HepG2 (cell line): ENCODE results near the gene TREX2.

ENCODE experiments used
- FOXP1 ChIP-seq, 2 experiments: fragments of 450-650 bp in 1 of 2; IDR thresholded peaks; 2 replicates each; pipeline ENCODE4 v1.6.1; 2017 to 2018; ENCODE audit warnings: antibody characterized with exemption in 1 of 2
- GTF2F1 ChIP-seq: fragments of 150-350 bp; IDR thresholded peaks from 2 replicates; pipeline ENCODE4 v1.6.1; 2014; ENCODE audit warnings: low read length
- HNRNPUL1 ChIP-seq: fragments of 200-400 bp; formaldehyde crosslinking; IDR thresholded peaks from 2 replicates; pipeline ENCODE4 v1.6.1; 2017; ENCODE audit warnings: low read depth, mild to moderate bottlenecking, low read length, moderate library complexity
- JUN ChIP-seq: sonication (generic); formaldehyde crosslinking; IDR thresholded peaks from 2 replicates; pipeline ENCODE4 v1.4.0; 2020; ENCODE audit warnings: mild to moderate bottlenecking, missing genetic modification reagents
- POLR2AphosphoS5 ChIP-seq: IDR thresholded peaks from 2 replicates; pipeline ENCODE4 v1.6.1; 2012; ENCODE audit warnings: low read depth, low read length
- RBM39 ChIP-seq: fragments of 200-400 bp; formaldehyde crosslinking; IDR thresholded peaks from one replicate; pipeline ENCODE4 v1.6.1; 2018; ENCODE audit warnings: antibody characterized with exemption, mild to moderate bottlenecking, low read depth, low read length; ENCODE audit not compliant: poor library complexity, severe bottlenecking
- REXO4 ChIP-seq: sonication (generic); formaldehyde crosslinking; IDR thresholded peaks from 2 replicates; pipeline ENCODE4 v1.8.0; 2022; ENCODE audit warnings: missing genetic modification reagents, mild to moderate bottlenecking, borderline replicate concordance
- TAF1 ChIP-seq: sonication (generic); formaldehyde crosslinking; IDR thresholded peaks from 2 replicates; pipeline ENCODE4 v1.4.0; 2020; ENCODE audit warnings: missing genetic modification reagents
- ZNF564 ChIP-seq: sonication (generic); formaldehyde crosslinking; IDR thresholded peaks from 2 replicates; pipeline ENCODE4 v1.8.1; 2023; ENCODE audit warnings: mild to moderate bottlenecking, missing genetic modification reagents
- TF ChIP-seq, protein P1 (sequence below): sonication (generic); formaldehyde crosslinking; IDR thresholded peaks from 2 replicates; pipeline ENCODE4 v1.4.0; 2020; ENCODE audit warnings: missing genetic modification reagents
- TF ChIP-seq, protein P2 (sequence below): sonication (generic); formaldehyde crosslinking; IDR thresholded peaks from 2 replicates; pipeline ENCODE4 v1.5.0; 2020; ENCODE audit warnings: mild to moderate bottlenecking, missing genetic modification reagents, moderate library complexity
- TF ChIP-seq, protein P3 (sequence below): sonication (generic); formaldehyde crosslinking; IDR thresholded peaks from 2 replicates; pipeline ENCODE4 v1.9.0; 2021; ENCODE audit warnings: missing genetic modification reagents, mild to moderate bottlenecking, borderline replicate concordance

DNA sequence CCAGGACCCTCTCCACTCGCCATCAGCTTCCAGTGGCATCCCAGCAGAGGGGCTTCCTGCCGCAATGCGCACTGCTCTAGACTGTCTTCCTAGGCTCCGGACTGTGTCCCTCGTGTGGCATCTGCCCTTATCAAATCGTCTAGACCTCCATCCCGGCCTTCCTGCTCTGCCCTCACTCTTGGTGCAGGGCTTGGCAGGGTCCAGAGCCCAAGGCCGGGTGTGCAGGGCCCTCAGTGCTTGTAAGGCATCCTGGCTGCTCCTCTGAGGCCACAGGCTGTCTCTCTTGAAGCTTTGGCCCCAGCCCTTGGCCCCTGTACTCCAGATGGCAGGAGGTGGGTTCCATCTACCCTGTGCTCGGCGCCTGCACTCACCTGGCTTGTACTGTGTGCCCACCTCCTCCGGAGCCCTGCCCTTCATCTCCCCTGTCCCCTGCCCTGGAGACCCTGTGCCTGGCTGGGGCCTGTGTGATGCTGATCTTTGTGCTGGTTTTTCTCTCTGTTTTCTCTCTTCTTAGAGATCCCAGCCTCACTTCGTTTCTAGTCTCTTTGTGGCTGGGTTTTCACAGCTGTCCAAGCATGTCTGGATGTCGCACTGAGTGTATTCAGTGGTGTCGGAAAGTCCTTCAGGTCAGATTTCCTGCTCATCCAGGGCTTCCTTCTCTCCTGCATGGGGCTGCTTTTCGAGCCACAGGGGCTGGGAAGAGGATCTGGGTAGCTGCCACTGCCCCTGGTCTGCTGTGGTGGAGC is 3.7 kb upstream of the TREX2 start:
- TF ChIP-seq FOXP1 (IDR thresholded peaks at IDR 0.05) (no peak), FOXP1 (CRISPR knock-in tag; IDR thresholded peaks at IDR 0.05) (no peak), REXO4 (no peak), RBM39 (no peak), GTF2F1 (no peak), HNRNPUL1 (no peak), TAF1 (no peak), ZNF564 (no peak), JUN (CRISPR knock-in tag) (no peak), POLR2AphosphoS5 (no peak)
- TF ChIP-seq, protein P1, sequence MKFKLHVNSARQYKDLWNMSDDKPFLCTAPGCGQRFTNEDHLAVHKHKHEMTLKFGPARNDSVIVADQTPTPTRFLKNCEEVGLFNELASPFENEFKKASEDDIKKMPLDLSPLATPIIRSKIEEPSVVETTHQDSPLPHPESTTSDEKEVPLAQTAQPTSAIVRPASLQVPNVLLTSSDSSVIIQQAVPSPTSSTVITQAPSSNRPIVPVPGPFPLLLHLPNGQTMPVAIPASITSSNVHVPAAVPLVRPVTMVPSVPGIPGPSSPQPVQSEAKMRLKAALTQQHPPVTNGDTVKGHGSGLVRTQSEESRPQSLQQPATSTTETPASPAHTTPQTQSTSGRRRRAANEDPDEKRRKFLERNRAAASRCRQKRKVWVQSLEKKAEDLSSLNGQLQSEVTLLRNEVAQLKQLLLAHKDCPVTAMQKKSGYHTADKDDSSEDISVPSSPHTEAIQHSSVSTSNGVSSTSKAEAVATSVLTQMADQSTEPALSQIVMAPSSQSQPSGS (CRISPR knock-in tag) = no peak
- TF ChIP-seq, protein P2, sequence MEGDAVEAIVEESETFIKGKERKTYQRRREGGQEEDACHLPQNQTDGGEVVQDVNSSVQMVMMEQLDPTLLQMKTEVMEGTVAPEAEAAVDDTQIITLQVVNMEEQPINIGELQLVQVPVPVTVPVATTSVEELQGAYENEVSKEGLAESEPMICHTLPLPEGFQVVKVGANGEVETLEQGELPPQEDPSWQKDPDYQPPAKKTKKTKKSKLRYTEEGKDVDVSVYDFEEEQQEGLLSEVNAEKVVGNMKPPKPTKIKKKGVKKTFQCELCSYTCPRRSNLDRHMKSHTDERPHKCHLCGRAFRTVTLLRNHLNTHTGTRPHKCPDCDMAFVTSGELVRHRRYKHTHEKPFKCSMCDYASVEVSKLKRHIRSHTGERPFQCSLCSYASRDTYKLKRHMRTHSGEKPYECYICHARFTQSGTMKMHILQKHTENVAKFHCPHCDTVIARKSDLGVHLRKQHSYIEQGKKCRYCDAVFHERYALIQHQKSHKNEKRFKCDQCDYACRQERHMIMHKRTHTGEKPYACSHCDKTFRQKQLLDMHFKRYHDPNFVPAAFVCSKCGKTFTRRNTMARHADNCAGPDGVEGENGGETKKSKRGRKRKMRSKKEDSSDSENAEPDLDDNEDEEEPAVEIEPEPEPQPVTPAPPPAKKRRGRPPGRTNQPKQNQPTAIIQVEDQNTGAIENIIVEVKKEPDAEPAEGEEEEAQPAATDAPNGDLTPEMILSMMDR (CRISPR knock-in tag) = no peak
- TF ChIP-seq, protein P3, sequence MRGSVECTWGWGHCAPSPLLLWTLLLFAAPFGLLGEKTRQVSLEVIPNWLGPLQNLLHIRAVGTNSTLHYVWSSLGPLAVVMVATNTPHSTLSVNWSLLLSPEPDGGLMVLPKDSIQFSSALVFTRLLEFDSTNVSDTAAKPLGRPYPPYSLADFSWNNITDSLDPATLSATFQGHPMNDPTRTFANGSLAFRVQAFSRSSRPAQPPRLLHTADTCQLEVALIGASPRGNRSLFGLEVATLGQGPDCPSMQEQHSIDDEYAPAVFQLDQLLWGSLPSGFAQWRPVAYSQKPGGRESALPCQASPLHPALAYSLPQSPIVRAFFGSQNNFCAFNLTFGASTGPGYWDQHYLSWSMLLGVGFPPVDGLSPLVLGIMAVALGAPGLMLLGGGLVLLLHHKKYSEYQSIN (CRISPR knock-in tag) = no peak
